Dermis microvascular lymphatic vessel endothelial cell (primary cell): Measurements from ENCODE around the gene PARD3. TPM values are rescaled to one million over a fixed set of nuclear protein-coding genes. Genes with fewer than 3 reads are reported as not detected.

Experiments used
- DNase-seq, 2 donors: peaks; one replicate each; pipeline versions ENCODE4 v3.0.0 to v3.0.0-alpha.2; 2010; ENCODE audit warnings: low read depth in 2 of 2
- total RNA-seq: library from RNA; depleted of rRNA; stranded (reverse); fragments of >200 nt; gene quantifications from 2 replicates; pipeline ENCODE4 v1.2.1, GENCODE V29; 2014

Gene PARD3
- total RNA-seq, 1 donor from 2014 or later, result 22.6 TPM

DNA sequence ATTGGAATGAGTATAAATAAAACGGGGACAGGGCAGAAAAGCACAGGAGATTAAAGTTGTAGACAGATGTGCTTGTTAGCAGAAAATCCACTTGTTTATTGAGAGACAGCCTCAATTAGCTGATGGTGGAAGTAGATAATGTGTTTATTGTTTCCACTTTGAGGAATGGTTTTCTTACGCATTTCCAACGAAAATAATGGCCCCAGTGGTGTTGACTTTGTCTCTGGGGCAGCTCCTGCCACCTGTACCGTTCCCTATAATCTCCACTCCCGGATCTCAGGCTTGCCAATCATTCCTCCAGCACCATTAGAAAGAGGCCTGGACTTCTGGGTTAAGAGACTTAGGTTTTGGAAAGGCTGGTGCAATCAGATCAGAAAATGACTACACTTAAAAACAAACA, 638.7 kb downstream of the PARD3 start:
- no peak for DNase-seq

DNA sequence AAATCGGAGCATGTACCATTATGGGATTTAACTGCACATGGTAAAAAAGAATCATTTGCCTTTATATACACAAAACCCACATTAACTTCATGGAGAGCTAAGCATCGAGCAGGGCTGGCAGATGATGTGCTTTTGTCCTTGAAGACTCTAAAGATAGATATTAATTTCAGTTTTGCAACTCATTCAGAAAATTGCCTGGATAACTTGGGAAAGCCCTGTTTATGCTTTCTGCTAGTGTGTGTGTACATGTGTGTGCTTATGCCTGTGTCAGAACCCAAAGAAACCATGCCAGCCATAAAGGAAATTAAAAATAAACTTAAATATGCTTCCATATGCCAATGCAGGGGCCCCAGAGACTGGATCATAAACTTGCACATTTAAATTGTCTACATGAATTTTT, 640.0 kb downstream of the PARD3 start:
- DNase-seq, result no peak

GRCh38 chr10:34172936-34173533, 642.1 kb downstream of the PARD3 start:
- DNase-seq, result no peak

DNA sequence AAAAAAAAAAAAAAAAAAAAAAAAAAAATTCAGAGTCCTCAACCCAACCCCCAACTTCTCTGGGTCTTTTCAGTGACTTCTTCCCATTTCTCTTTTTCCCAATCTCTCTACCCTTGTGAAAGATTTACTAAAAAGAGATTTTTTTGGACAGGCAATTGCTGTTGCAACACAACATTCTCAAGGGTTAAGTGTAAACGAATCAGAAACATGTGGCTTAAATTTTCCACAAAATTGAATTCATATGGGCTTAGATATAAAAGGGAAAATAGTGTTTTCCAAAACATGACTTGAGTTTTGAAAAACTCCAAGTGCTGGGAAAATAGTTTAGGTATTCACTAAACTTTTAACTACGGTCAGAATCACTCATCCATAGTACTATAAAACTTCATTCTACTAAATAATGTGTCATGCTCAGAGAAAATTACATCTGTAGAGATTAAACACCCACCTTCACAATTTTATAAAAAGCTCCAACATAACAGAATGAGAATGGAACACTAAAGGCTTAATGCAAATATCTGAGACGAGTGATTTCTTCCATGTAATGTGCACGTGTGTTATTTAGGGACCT, 643.1 kb downstream of the PARD3 start:
- DNase-seq, result no peak

DNA sequence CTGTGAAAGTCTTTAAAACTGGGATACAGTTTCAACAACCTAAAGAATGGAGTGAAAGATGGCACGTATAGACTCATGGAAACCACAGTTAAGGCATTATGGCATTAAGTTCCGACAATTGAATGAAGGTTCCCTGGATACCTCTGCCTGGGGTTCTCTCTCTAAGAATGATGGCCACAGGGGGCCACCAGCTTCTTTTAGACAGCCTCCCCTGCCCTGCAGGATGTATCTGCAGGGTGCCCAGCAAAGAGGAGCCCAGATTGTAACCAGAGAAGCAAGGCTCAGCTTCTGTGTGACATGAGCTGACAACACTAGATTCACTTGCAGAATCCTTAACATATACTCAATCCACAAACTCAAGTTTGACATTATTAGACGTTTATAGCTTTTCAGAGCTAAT, 645.4 kb downstream of the PARD3 start:
- no peak for DNase-seq

DNA sequence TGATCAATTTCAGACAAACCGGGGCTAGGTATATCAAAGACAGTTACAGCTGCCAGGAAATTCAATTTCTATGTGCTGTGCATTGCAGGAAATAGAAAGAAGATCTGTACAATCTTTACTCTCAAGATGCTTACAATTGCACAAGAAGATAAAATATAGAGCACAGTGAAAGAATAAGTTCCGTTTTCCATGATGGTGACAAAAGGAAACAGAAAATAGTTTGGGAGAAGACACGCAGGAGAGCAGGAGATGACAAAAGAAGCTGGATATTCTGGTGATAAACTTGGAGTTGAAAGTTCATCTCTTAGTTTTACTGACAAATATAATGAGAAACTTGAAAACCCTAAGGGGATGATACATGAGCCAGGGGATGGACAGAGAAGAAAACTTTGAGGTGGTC, 646.0 kb downstream of the PARD3 start:
- DNase-seq, result no peak

DNA sequence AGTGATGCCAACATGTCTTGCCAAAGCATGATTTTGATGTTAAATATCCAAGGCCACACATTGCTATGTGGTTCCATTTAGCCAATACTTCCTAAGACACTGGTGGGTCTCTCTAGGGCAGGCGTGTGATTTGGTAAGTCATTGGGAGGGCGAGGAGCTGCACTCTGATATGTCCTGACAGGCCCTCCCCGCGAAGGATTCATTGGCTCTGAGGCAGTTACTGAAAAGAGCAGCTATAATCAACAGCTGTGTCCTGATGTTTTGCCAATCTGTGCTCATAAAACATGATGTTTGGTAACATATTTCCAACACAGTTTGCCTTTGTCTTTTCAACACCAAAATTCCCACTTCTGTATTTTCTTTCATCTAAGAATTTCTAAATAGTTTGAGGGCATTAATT, 646.7 kb downstream of the PARD3 start:
- no peak for DNase-seq

DNA sequence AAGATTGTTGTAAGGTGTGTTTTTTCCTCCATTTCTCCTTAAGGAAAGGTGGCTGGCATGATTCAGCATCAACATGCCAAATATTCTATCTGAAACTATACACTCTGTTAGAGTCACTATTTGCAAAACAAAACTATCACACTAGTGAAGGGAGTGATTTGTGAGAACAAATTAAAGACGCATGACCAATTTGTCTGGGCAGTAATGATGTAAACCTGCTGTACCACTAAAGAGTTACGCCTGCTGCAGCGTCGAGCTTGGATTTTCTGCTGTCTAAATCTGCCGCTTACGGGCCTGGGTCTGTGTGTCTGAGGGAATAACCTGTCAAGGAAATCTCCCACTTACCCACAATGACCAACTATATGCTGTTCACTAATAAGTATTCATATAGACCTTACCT, 648.3 kb downstream of the PARD3 start:
- DNase-seq, result no peak

GRCh38 chr10:34166354-34166753, 648.7 kb downstream of the PARD3 start:
- DNase-seq, result no peak

DNA sequence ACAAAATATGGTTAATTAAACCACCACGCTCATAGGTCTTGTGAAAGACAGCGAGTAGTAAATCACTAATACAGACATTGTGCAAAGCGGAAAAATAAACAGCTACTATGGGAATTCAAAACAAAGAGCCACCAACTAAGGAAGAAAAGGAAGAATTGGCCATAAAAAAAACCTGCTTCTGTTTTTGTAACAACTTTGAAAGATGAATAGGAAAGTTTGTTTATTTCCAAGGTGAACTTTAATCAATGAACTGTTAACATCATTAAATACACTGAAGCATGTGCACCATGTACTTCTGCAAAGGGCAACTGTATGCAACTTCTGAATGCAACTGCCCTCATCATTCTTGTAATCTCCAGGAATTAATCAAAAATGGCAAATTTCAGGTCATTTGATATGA, 651.1 kb downstream of the PARD3 start:
- DNase-seq, result no peak

- no peak for DNase-seq
Measured at GRCh38 chr10:34163075-34163905, 651.8 kb downstream of the PARD3 start.

DNA sequence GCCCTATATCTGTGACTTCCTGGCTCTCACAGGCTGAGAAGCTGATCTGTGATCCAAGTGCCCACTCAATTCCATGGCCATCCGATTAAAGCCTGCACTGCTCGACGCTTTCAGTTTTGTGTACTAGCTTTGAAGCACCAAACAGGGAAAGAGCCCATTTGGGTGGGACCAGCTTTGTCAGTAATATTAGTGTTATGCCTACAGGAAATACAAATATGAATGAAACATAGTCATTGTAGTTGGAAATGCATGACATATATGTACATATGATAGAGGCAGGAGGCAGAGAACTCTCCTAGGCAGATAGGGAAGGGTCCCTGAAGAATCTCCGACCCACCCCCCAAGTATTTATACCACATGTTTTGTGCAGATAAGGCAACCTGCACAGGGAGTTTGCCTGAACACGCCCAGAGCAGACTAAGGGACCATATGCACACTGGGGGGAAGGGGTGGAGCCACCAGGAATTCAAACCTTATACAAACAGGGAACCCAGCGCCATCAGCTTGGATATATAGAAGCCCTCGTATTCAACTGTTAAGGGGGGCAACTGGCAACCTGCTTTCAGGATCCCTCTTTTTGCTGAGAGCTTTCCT, 653.2 kb downstream of the PARD3 start:
- no peak for DNase-seq

GRCh38 chr10:34160595-34160994, 654.5 kb downstream of the PARD3 start:
- DNase-seq, result no peak

DNA sequence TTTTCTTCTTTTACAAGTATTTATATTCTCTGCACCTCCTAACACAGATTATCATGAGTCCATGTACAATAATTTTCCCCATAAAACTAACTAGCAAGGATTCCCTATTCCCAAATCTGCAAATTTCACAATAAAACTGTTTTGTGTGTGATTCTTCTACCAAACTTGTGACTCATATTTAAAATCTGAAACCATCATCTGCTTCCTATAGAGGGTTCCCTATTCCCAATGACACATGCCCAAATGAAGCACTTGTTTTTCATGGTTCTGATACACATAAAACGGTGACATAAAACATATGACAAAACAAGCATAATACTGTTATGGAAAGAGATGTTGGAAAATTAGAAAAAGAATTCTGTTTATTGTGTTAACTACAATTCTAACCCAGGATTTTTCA, 657.6 kb downstream of the PARD3 start:
- DNase-seq, result no peak

- DNase-seq, result no peak
Measured at GRCh38 chr10:34156781-34157425, 658.2 kb downstream of the PARD3 start.

DNA sequence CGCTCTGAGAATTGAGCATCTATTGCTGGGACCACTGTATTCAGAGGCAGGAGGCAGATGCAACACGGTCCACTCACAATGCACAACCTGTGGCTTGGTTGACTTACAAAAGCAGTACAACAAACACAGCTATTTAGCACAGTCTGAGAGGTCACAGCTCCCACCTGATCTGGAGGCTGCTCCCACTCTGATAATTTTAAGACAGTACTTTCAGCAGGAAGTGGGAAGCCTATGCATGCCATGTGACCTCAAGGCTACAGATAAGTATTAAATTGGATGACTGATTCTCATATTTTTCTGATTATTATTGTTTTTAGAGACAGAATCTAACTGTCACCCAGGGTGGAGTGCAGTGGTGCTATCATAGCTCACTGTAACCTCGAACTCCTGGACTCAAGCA, 659.3 kb downstream of the PARD3 start:
- no peak for DNase-seq

GRCh38 chr10:34154383-34154900, 660.7 kb downstream of the PARD3 start:
- DNase-seq, result no peak

DNA sequence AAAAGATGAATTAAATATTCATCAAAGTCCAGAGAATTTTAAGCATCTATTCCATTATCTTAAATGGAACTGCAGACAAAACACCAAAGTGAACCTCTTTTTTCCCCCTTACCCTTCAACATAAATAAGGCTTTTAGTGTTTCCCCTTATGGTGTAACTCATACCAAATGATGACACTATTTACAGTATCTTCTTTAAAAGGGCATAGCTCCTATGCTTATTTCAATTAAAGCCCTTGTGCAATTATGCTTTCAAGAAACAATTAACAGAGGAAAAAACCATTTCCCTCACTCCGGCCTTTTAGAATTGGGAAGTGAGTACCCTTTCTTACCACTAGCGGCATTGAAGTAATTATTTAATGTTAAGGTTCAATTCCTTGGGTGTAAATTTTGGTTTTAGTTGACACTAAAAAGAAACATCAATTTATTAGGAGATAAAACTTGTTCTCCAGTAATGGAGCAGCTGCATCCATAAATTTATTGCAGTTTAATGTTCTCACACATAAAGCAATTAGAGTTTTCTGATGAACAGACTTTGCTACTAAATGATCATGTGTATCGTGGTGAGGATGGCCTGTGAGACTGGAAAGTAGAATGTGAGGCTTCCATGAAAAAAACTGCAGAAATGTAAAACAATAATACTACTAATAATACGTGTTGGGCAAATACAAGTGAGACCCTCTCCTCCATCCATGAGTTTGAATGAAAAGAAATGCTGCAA, 661.3 kb downstream of the PARD3 start:
- DNase-seq, result no peak

DNA sequence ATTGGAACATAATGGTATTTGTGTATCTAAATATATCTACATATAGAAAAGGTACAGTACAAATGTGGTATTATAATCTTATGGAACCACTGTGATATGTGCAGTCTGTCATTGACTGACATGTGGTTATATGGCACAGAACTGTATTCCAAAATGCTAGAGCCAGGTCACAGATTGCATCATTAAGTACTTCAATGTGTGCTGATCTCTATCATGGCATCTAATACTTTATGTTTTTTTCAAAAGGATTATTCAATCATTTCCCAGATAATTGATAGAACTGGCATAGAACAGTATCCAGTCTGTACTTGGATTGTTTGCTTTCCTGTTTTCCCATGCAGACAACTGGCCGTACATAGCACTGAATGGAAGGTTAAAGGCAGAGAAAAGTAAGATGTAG, 662.7 kb downstream of the PARD3 start:
- DNase-seq, result no peak

DNA sequence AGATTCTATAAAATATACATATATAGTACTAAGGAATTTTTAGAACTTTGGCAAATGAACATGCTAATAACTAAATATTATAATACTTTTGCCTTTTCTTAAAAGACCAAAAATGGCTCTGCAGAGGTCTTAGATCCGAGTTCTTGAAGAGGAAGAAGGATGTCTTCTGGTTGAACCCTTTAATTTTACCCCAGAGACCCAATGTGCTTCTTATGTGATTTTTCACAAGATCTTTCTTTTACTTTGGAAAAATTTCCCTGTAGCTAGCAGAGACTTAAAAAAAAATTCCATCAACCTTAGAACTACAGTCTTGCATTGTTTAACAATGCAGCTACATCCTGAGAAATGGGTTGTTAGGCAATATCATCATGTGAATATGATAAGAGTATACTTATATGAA, 663.2 kb downstream of the PARD3 start:
- DNase-seq, result no peak

DNA sequence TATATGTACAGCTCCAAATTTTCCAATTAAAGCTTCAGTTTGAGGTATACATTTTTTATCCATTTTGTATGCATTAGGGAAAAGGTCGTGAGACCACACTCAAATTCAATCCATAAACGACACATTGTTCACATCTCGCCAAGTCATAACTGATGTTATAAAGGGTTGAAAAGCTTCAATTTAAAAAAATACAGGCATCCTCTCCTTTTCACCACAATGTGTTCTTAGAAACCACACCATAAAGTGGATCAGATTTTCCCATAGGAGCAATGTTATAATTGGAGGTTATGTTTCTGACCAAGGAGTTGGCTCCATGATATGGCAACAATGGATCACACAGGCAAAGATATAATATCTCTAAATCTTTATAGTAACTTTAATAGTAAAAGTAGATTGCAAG, 663.6 kb downstream of the PARD3 start:
- DNase-seq, result no peak
